ENCODE data around the gene CIPC. TPM values are rescaled to one million over a fixed set of nuclear protein-coding genes. Genes with fewer than 3 reads are reported as not detected.

The CIPC gene
- total RNA-seq, 6 experiments from 2014 or later: 10.4 to 18.7 (median 12.7) TPM

GRCh38 chr14:77058785-77059184 lies 39.3 kb upstream of the CIPC start:
- intact Hi-C loops (cut with DNase I): no loop called here
- TF ChIP-seq POLR2A (IDR thresholded peaks at IDR 0.05): no peak
- TF ChIP-seq CTCF (IDR thresholded peaks at IDR 0.05): no peak
- H3K36me3 ChIP-seq: no peaks in the 10 kb centered on the region
- peaks cover 0 to 6% (median 0%) of the 10 kb centered on the region in 4 donors for H3K9me3 ChIP-seq
- 83% methylated on average over 8 of the region's 9 CpGs for WGBS (ENCODE audit: insufficient coverage, low coverage, low lambda C conversion rate, missing lambda C conversion rate)
- H3K4me3 ChIP-seq: no peak overlapping the region
- DNase-seq (no peak), ATAC-seq (no peak)
- no peaks in the 10 kb centered on the region for H3K27me3 ChIP-seq
- H3K27ac ChIP-seq: no peak overlapping the region
- H3K4me1 ChIP-seq: no peaks in the 10 kb centered on the region

GRCh38 chr14:77059276-77059915 lies 38.7 kb upstream of the CIPC start:
- Histone ChIP-seq H3K9me3 (peaks cover 0 to 6% (median 0%) of the 10 kb centered on the region in 4 donors), H3K27ac (no peak overlapping the region), H3K4me1 (no peaks in the 10 kb centered on the region), H3K4me3 (no peak overlapping the region), H3K36me3 (no peaks in the 10 kb centered on the region), H3K27me3 (no peaks in the 10 kb centered on the region)
- intact Hi-C loops (cut with DNase I): no loop called here
- TF ChIP-seq CTCF (IDR thresholded peaks at IDR 0.05) (no peak), POLR2A (IDR thresholded peaks at IDR 0.05) (no peak)
- DNase-seq (no peak), ATAC-seq (peak; percentile 46 to 72 (median 66))
- 57% methylated on average over 9 of the region's 12 CpGs for WGBS (ENCODE audit: insufficient coverage, low coverage, low lambda C conversion rate, missing lambda C conversion rate)

GRCh38 chr14:77061630-77062257 lies 36.3 kb upstream of the CIPC start:
- intact Hi-C loops (cut with DNase I): loop anchor here in 1 of 2 donors (10.0 kb wide), 2 partner anchors 147 to 177 kb away; no protein-coding TSS in a partner anchor
- H3K27ac ChIP-seq: no peak overlapping the region
- H3K4me1 ChIP-seq: no peaks in the 10 kb centered on the region
- H3K9me3 ChIP-seq: no peaks in the 10 kb centered on the region
- no peak for TF ChIP-seq CTCF (IDR thresholded peaks at IDR 0.05)
- no peak for TF ChIP-seq POLR2A (IDR thresholded peaks at IDR 0.05)
- no peaks in the 10 kb centered on the region for H3K27me3 ChIP-seq
- ATAC-seq: no peak
- H3K36me3 ChIP-seq: no peaks in the 10 kb centered on the region
- no peak overlapping the region for H3K4me3 ChIP-seq
- WGBS (ENCODE audit: insufficient coverage, low coverage, low lambda C conversion rate, missing lambda C conversion rate): 97% methylated on average over 6 of the region's 12 CpGs
- no peak for DNase-seq

GRCh38 chr14:77062261-77062660 lies 35.8 kb upstream of the CIPC start:
- Histone ChIP-seq H3K27ac (no peak overlapping the region), H3K36me3 (no peaks in the 10 kb centered on the region), H3K27me3 (no peaks in the 10 kb centered on the region), H3K4me1 (no peaks in the 10 kb centered on the region), H3K4me3 (no peak overlapping the region), H3K9me3 (no peaks in the 10 kb centered on the region)
- intact Hi-C loops (cut with DNase I): loop anchor here in 1 of 2 donors (10.0 kb wide), 2 partner anchors 147 to 177 kb away; no protein-coding TSS in a partner anchor
- no peak for TF ChIP-seq POLR2A (IDR thresholded peaks at IDR 0.05)
- no peak for TF ChIP-seq CTCF (IDR thresholded peaks at IDR 0.05)
- DNase-seq (no peak), ATAC-seq (no peak)
- 60% methylated on average over 1 of the region's 3 CpGs for WGBS (ENCODE audit: insufficient coverage, low coverage, low lambda C conversion rate, missing lambda C conversion rate)
